Mucosa of descending colon (tissue), 3 donors: ENCODE results near the gene ABHD12. TPM values are rescaled to one million over a fixed set of nuclear protein-coding genes. Genes with fewer than 3 reads are reported as not detected.

ENCODE experiments used
- ATAC-seq: fragments of 200-7000 bp; cut with Tn5 transposase; one replicate; pipeline ENCODE4 v1.9.1; 2020; ENCODE audit warnings: mild to moderate bottlenecking, moderate library complexity
- DNase-seq, 3 donors: peaks; one replicate each; pipeline ENCODE4 v3.0.0-alpha.2; 2020
- H3K36me3 ChIP-seq: fragments of 200-600 bp; one replicate; pipeline ENCODE4 v1.8.0; 2021; ENCODE audit warnings: low read depth, mild to moderate bottlenecking
- H3K4me1 ChIP-seq: fragments of 200-600 bp; one replicate; pipeline ENCODE4 v1.8.0; 2021; ENCODE audit warnings: low read depth, mild to moderate bottlenecking
- H3K4me3 ChIP-seq: fragments of 200-600 bp; one replicate; pipeline ENCODE4 v1.8.0; 2021; ENCODE audit warnings: mild to moderate bottlenecking
- H3K9me3 ChIP-seq: fragments of 200-600 bp; one replicate; pipeline ENCODE4 v1.8.0; 2021; ENCODE audit warnings: mild to moderate bottlenecking
- CTCF ChIP-seq: fragments of 200-600 bp; IDR thresholded peaks from one replicate; pipeline ENCODE4 v1.8.0; 2022; ENCODE audit warnings: antibody characterized with exemption, mild to moderate bottlenecking
- intact Hi-C, 2 donors: fragments of 100-400 bp; cut with DNase I in 1 of 2; cut with micrococcal nuclease in 1 of 2; formaldehyde crosslinking; loops; one replicate each; pipeline versions ENCODE4 v1.11.0 to v1.11.1; 2022; cut with DNase I, micrococcal nuclease
- total RNA-seq, 3 donors: library from RNA; stranded (reverse); fragmentation: NEBNext Ultra II Directional in 2 of 3; extraction: Animal tissue kit (Norgen Biotek cat#: 25700) in 2 of 3; gene quantifications; one replicate each; pipeline versions ENCODE4 v1.2.1 to v1.2.4, GENCODE V29; 2021 to 2023
- donor health status: DM: no; HTN: no; CAD: no; lungs with moderate emphysema.
- donor health status: DM: no; HTN: no; CAD: no.
- donor health status: DM: no; HTN: yes; CAD: no.

The ABHD12 gene
- total RNA-seq, 3 donors from 2014 or later = 47.3 to 65.5 (median 59.5) TPM

GRCh38 chr20:25352746-25353145 lies 37.9 kb downstream of the ABHD12 start:
- ATAC-seq = no peak
- Histone ChIP-seq H3K4me1 (peaks cover 6% of the 10 kb centered on the region), H3K4me3 (no peak overlapping the region), H3K9me3 (no peaks in the 10 kb centered on the region), H3K36me3 (no peaks in the 10 kb centered on the region)
- no peak for TF ChIP-seq CTCF
- no peak for DNase-seq
- intact Hi-C loops = no loop called here

DNA sequence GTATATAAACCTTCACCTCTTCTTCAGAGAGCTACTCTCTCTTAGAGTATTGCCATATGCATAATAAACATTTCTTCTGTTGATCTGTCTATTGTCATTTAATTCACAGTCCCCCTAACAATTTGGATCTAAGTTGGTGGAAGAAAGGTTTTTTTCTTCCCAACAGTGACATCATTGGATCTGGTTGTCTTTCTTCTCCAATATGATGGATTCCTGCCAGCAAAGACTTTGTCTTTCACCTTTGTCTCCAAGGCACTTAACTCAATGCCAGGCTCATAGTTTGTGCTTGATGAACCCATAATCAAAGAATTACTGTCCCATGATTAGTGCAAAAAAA lies 39.6 kb downstream of the ABHD12 start:
- Histone ChIP-seq H3K9me3 (no peaks in the 10 kb centered on the region), H3K36me3 (no peaks in the 10 kb centered on the region), H3K4me1 (peaks cover 6% of the 10 kb centered on the region), H3K4me3 (no peak overlapping the region)
- DNase-seq (no peak), ATAC-seq (no peak)
- TF ChIP-seq CTCF = no peak
- intact Hi-C loops = no loop called here

GRCh38 chr20:25346349-25346748 lies 44.3 kb downstream of the ABHD12 start:
- intact Hi-C loops = no loop called here
- no peaks in the 10 kb centered on the region for H3K36me3 ChIP-seq
- H3K4me3 ChIP-seq = no peak overlapping the region
- ATAC-seq (no peak), DNase-seq (no peak)
- no peaks in the 10 kb centered on the region for H3K9me3 ChIP-seq
- no peaks in the 10 kb centered on the region for H3K4me1 ChIP-seq
- TF ChIP-seq CTCF = no peak

- Histone ChIP-seq H3K4me1 (no peaks in the 10 kb centered on the region), H3K4me3 (no peak overlapping the region), H3K9me3 (no peaks in the 10 kb centered on the region), H3K36me3 (no peaks in the 10 kb centered on the region)
- no peak for TF ChIP-seq CTCF
- intact Hi-C loops = no loop called here
- DNase-seq = no peak
- no peak for ATAC-seq
Observed at GRCh38 chr20:25345721-25346120, 44.9 kb downstream of the ABHD12 start.

GRCh38 chr20:25344634-25345033 lies 46.0 kb downstream of the ABHD12 start:
- Histone ChIP-seq H3K4me3 (no peak overlapping the region), H3K9me3 (no peaks in the 10 kb centered on the region), H3K36me3 (no peaks in the 10 kb centered on the region), H3K4me1 (peaks cover 4% of the 10 kb centered on the region)
- intact Hi-C loops = no loop called here
- TF ChIP-seq CTCF = no peak
- DNase-seq (no peak), ATAC-seq (no peak)
